Measurements from ENCODE around the gene DDX39A.
"Not testable (repeated sequence)": the region's sequence is repeated elsewhere in the genome, so short reads cannot be mapped to it uniquely, and the experiment has no call there.

DDX39A gene

GRCh38 chr19:14383661-14384555 lies 35.2 kb downstream of the DDX39A start:
- DNase-seq, result peak; percentile 36

- DNase-seq, result peak; percentile 32
Observed at GRCh38 chr19:14381689-14382474, 37.3 kb downstream of the DDX39A start.

- no peak for DNase-seq
Observed at GRCh38 chr19:14379294-14380065, 39.7 kb downstream of the DDX39A start.

- no peak for DNase-seq
Observed at GRCh38 chr19:14378890-14379289, 40.3 kb downstream of the DDX39A start.

GRCh38 chr19:14377883-14378328 lies 41.2 kb downstream of the DDX39A start:
- no peak for DNase-seq

- no peak for DNase-seq
Observed at GRCh38 chr19:14375582-14376291, 43.4 kb downstream of the DDX39A start.

GRCh38 chr19:14375055-14375581 lies 44.0 kb downstream of the DDX39A start:
- DNase-seq, result no peak

- DNase-seq, result not testable (repeated sequence)
Observed at GRCh38 chr19:14374313-14374712, 44.8 kb downstream of the DDX39A start.

GRCh38 chr19:14372384-14373077 lies 46.6 kb downstream of the DDX39A start:
- not testable (repeated sequence) for DNase-seq

- no peak for DNase-seq
Observed at GRCh38 chr19:14371301-14371821, 47.8 kb downstream of the DDX39A start.

- no peak for DNase-seq
Observed at GRCh38 chr19:14370940-14371280, 48.2 kb downstream of the DDX39A start.

- no peak for DNase-seq
Observed at GRCh38 chr19:14370169-14370939, 48.8 kb downstream of the DDX39A start.

GRCh38 chr19:14369399-14370168 lies 49.6 kb downstream of the DDX39A start:
- no peak for DNase-seq

- no peak for DNase-seq
Observed at GRCh38 chr19:14368011-14368513, 51.1 kb downstream of the DDX39A start.

GRCh38 chr19:14367016-14367415 lies 52.1 kb downstream of the DDX39A start:
- DNase-seq, result no peak

- no peak for DNase-seq
Observed at GRCh38 chr19:14366529-14366928, 52.6 kb downstream of the DDX39A start.

GRCh38 chr19:14364098-14364443 lies 55.1 kb downstream of the DDX39A start:
- DNase-seq, result not testable (repeated sequence)

GRCh38 chr19:14363183-14364097 lies 55.7 kb downstream of the DDX39A start:
- no peak for DNase-seq
